ENCODE measurements around the gene BEND4.

GRCh38 chr4:42083816-42084215, 68.6 kb downstream of the BEND4 start:
- TF ChIP-seq, protein P1, sequence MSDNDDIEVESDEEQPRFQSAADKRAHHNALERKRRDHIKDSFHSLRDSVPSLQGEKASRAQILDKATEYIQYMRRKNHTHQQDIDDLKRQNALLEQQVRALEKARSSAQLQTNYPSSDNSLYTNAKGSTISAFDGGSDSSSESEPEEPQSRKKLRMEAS (IDR thresholded peaks at IDR 0.05; ENCODE audit: low read depth, low read length), result no peak
- TF ChIP-seq, protein P2, sequence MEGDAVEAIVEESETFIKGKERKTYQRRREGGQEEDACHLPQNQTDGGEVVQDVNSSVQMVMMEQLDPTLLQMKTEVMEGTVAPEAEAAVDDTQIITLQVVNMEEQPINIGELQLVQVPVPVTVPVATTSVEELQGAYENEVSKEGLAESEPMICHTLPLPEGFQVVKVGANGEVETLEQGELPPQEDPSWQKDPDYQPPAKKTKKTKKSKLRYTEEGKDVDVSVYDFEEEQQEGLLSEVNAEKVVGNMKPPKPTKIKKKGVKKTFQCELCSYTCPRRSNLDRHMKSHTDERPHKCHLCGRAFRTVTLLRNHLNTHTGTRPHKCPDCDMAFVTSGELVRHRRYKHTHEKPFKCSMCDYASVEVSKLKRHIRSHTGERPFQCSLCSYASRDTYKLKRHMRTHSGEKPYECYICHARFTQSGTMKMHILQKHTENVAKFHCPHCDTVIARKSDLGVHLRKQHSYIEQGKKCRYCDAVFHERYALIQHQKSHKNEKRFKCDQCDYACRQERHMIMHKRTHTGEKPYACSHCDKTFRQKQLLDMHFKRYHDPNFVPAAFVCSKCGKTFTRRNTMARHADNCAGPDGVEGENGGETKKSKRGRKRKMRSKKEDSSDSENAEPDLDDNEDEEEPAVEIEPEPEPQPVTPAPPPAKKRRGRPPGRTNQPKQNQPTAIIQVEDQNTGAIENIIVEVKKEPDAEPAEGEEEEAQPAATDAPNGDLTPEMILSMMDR (IDR thresholded peaks at IDR 0.05; ENCODE audit: low read depth, low read length), result no peak
- no peak for TF ChIP-seq POLR2A (IDR thresholded peaks at IDR 0.05; ENCODE audit: extremely low read depth, insufficient read length)

Data from NB4 (cell line).